GM12874 (cell line): ENCODE results near the gene DNAJC5.

Source experiments
- CTCF ChIP-seq: IDR thresholded peaks from 2 replicates; pipeline ENCODE4 v1.5.1; 2011; ENCODE audit warnings: low read depth, mild to moderate bottlenecking, control low read depth, low read length, moderate library complexity; ENCODE audit not compliant: insufficient read depth

DNAJC5 gene

GRCh38 chr20:63878899-63879663, 15.8 kb upstream of the DNAJC5 start:
- no peak for TF ChIP-seq CTCF

DNA sequence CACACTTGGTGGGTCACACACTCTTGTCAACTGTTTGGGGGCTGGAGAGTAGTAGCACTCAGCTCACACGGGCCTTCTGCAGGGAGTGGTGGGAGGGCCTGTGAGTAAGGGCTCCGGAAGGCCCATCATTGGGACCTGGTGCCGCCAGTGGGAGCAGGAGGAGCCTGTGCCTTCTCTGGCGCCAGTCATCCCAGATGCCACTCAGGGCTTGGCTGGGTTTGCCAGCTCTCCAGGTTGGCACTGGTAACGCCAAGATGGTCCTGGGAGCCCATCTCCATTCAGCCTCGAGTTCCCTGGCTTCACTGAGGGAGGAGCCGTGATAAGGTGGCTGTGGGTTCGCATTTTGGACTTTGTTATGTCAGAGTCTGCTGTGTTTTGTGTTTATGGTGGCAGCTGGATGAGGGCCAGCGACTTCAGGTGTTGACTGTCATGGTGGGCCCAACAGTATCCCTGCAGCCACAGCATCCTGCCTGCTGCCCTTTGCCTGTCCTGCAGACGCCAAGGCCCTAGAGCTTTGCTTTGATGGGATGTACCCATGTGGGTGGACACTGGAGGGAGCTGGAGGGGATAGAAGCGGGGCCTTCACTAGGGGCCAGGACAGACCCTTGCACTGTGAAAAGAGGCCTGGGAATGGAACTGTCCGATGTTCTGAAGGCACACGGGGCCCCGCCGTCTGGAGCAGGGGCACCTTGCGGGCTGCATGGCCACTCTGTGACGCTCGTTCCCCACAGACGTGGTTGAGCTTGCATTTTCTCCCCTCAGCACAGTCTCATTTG, 13.3 kb upstream of the DNAJC5 start:
- no peak for TF ChIP-seq CTCF

DNA sequence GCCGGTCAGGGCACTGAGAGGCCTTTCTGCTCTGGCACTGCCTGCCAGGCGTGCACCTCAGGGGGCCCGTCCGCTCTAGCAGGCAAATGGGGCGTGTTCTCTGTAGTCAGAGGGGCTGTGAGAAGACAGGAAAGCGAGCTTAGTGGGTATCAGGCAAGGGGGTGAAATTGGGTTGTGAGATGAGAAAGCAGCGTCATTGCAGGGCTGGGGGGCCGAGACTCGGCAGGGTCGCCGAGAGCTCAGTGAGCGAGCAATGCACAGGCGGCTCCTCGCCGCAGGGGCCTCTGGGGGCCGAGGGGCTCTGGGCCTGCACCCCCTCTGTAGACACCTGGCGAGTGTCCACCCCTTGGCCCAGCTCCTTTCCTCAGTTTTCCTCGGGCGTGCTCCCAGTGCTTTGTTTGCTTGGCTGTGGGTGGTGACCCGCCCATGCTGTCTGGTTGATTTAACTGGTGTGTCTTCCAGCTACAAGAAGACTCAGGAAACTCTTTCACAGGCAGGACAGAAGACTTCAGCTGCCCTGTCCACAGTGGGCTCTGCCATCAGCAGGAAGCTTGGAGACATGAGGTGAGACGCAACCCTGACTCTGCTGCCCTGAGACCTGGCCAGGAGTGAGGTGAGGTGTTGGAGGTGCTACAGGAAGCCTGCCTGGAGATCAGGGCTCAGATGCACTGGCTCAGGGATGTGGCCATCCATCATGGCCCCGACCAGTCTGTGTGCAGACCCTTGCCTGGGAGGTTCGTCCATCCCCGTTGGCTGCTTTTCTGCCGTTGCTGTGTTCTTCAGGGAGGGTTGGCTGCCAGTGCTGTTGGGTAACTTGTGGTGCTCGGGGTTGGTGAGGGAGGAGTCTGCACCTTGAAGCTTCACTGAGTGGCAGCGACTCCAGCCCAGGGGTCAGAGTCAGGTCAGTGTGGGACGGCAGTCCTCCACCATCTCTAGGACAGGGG, 12.4 kb upstream of the DNAJC5 start:
- no peak for TF ChIP-seq CTCF

DNA sequence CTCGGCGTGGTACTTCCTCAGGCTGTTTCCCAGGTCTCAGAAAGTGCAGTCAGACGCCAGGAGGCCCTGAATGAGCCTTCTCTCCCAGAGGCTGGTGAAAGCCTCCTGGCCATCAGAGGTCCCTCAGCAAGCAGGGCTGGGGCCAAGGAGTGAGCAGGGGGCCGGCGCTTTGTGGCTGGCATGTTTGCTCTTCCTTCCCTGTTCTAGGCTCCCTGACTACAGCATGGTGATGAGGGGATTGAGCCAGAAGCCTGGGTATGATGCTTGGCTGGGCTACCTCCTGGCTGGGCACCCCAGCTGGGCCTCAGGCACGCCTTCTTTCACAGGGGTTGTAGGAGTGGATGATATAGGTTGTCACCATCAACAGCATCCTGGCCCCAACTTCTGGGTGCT, 11.7 kb upstream of the DNAJC5 start:
- no peak for TF ChIP-seq CTCF

GRCh38 chr20:63884506-63885263, 10.2 kb upstream of the DNAJC5 start:
- no peak for TF ChIP-seq CTCF

- no peak for TF ChIP-seq CTCF
Observed at GRCh38 chr20:63885264-63886053, 9.5 kb upstream of the DNAJC5 start.
